NCI-H1694 (cell line): ENCODE data around the gene ZDHHC8.

Experiments
- DNase-seq: peaks from one replicate; lab custom pipeline; 2025; lab: John Stamatoyannopoulos, UW

ZDHHC8 gene, protein sequence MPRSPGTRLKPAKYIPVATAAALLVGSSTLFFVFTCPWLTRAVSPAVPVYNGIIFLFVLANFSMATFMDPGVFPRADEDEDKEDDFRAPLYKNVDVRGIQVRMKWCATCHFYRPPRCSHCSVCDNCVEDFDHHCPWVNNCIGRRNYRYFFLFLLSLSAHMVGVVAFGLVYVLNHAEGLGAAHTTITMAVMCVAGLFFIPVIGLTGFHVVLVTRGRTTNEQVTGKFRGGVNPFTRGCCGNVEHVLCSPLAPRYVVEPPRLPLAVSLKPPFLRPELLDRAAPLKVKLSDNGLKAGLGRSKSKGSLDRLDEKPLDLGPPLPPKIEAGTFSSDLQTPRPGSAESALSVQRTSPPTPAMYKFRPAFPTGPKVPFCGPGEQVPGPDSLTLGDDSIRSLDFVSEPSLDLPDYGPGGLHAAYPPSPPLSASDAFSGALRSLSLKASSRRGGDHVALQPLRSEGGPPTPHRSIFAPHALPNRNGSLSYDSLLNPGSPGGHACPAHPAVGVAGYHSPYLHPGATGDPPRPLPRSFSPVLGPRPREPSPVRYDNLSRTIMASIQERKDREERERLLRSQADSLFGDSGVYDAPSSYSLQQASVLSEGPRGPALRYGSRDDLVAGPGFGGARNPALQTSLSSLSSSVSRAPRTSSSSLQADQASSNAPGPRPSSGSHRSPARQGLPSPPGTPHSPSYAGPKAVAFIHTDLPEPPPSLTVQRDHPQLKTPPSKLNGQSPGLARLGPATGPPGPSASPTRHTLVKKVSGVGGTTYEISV

DNA sequence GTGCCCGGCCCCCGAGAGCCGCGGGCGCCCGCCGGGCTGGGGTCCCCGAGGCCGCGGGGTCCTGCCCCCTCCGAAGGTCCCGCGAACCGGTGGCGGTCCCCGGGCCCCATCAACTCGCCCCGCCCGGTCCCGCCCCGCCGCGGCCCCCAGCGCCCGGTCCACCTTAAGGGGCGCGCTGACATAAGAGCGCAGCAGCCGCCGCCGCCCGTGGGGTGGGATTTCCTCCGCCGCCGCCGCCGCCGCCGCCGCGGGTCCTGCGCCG is at the start of gene ZDHHC8:
TSS of gene ZDHHC8 (plus strand) at position 208 of the 262 bp plus-strand sequence. CDS start 144 bp downstream, outside the sequence.
- no peak for DNase-seq

DNA sequence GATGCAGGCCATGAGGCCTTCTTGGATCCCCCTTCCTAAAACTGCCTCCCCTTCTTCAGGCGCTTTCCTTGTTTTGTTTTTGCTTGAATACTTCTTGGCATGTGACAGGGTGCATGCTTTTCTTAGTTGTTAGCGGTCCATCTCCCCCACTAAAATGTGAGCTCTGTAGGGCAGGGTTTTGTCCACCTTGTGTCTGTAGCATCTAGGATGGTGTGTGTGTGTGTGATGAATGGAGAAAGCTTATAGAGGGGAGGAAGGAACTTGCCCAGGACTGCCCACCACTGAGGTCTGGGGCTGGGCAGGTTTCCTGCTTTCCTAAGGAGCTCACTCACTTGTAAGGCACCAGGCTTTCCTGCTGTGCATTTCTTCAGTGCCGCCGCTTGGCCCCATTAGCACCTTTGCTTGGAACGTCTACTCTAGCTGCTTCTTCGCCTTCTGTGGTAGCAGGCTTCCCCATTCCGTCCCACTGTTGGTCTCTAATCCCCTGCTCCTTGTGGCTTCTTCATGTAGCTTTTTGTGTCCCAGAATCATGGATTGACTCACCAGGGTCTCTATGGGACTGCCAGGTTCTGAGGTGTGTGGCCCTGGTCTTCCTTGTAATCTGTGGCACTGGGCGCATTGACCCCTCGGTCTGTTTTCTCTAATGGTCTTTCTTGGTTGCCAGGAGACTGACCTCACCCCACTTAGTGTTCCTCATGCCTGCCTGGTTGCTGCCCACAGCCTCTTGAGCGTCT is 48.3 kb upstream of the ZDHHC8 start:
- DNase-seq, result no peak

DNA sequence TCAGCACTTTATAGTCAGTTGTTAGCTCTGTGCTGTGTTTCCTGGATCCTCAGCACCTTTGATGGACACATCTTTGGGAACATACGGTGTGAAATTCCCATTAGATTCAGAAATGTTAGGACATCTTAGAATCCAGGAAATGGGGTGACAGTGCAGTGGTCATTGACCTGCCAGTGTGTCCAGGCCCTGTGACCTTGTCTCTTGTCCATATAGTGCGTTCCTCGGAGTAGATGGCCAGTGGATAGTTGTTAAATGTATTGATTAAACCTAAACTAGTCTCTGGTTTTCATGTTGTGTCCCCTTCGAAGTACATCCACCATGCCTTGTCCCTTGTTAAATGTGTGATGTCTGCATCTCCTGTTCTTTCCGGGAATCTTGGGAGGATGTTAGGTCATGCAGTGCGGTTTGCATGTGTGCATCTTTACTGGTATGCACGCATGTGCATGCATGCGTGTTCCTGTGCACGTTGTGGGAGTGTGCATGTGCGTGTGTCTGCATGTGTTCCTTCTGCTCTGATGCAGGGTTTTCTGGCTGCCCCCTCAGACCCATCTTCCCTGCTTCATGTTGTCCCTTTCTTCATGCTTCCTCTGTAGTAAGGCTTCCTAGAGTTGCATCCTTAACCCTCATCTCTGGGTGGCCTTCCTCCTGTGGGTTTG is 47.6 kb upstream of the ZDHHC8 start:
- DNase-seq, result no peak

DNA sequence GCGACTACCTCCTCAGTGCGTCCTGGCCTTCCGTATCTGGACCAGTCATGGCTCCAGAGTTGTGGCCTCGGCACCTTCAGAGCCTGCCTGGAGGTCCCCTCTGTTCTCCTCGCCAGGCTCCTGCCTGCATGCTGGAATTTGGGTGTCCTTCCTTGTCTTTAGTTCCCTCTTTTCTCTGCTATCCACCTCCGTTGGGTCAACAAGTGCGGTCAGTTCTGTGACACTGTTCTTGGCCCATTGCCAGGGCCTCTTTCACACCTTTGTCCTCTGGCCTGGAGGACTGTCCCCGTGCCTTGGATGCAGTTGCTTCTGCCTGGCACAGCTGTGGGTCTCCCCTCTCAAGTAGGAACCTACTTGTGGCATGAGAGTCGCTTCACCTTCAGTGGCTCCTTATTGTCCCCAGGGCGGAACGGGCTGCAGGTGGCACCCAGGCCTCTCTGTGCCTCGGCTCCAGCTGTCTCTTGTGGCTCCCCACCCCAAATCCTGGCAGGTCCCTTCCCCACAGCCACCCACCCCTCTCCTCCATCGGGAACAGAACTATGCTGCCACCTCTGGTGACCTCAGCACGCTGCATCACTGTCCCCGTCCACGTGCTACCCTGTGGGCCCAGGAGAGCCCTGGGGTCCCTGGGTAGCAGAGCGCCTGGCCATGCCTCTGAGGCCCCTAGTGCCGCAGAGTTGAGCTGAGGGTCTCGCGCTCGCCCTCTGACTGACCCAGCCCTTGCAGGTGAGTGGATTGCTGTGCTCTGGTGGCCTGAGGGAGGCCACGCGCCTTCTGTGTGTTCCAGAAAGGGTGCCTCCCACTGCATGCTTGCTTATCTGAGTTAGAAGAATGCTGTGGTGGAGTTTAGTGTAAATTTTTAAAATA is 46.8 kb upstream of the ZDHHC8 start:
- DNase-seq, result peak; percentile 31

DNA sequence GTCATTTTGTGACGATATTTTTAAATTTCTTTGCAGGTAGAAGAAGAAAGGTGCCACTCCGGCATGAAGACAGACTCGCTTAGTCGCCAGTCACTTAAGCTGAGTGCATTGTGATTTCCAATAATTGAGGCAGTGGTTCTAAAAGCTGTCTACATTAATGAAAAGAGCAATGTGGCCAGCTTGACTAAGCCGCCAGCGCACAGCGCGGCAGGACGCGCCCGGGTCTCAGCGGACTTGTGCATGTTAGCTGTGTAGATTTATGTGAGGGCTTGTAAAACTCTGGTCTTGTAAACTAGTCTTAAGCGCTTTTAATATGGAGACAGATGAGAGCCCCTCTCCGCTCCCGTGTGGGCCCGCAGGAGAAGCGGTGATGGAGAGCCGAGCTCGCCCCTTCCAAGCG is 46.0 kb upstream of the ZDHHC8 start:
- no peak for DNase-seq

DNA sequence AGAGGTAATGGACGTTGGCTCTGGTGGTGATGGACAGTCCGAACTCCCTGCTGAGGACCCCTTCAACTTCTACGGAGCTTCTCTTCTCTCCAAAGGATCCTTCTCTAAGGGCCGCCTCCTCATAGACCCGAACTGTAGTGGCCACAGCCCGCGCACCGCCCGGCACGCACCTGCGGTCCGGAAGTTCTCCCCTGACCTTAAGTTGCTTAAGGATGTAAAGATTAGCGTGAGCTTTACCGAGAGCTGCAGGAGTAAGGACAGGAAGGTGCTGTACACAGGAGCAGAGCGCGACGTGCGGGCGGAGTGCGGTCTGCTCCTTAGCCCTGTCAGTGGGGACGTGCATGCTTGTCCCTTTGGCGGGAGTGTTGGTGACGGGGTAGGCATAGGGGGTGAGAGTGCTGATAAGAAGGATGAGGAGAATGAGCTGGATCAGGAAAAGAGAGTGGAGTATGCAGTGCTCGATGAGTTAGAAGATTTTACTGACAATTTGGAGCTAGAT is 45.5 kb upstream of the ZDHHC8 start:
- no peak for DNase-seq

DNA sequence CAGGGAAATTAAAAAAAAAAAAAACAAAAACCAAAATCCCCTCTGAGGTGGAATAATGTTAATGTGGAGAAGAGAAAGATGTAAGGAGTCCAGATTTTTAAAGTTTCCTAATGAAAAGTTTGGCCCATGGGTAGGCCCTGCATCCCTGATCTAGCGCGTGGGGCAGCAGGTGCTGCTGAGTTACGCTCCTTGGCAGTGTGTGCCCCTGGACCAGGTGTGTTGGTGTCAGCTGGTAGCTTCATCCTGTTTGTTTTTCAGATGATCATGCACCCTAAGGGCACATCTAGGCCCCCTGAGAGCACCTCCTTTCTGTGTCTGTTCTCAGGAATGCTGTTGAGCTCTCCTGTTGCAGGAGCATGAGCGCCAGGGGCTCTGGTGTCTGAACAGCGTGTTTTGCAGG is 44.8 kb upstream of the ZDHHC8 start:
- DNase-seq, result no peak

DNA sequence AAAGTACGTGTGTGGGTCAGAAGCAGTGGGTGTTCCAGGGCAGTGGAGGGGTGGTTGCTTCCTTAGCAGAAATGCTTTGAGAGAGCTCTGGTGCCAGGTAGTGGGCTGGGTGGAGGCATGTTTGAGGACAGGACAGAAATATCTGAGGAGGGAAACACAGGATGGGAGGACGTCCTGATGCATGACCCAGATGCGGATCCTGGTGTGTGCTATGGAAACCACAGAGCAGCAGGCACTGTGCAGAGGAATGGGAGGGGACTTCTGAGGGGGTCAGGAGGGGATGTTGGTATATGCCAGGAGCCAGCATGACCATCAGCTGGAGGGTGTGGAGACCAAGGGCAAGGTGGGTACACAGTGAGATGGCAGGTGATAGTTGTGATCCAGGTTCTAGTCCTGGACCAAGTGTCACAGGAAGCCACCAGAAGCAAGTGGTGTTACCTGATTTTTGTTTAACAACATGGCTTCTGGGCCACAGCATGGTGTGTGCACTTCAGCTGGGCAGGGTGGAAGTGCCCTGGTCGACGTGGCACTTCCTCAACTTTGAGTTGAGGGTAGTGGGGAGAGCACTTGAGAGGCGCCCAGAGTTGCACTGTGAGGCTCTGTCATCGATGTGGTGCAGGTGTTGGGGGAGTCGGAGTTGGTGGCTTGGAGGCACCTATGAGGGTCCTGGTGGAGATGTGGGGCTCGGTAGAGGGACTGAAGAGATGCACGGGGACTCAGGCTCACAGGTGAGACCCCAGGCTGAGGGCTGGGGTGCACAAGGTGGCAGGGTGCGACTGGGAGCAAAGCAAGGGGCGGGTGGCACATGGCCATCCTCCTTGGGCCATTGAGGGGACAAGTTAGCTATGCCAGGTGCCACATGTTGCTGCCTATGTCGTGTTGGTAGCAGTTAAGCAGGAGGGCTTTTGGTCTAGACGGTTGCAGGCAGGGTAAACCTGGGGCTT is 44.0 kb upstream of the ZDHHC8 start:
- DNase-seq, result no peak

DNA sequence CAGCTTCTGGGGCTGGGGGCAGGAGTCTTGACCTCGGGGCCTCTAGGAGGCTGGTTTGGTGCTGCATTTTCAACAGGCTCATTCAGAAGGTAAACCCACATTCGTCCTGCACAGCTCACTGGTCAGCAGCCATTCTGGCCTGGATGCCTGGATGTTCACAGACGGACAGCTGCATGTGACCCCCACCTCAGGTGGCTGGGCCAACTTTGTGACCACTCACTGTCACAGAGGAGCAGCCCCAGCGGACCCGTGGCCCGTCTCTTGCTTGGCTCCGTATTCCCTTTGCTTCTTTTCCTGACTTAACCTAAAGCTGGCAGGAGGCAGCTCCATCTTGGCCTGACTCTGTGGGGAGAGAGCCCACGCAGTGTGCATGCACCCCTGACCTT is 43.3 kb upstream of the ZDHHC8 start:
- no peak for DNase-seq

DNA sequence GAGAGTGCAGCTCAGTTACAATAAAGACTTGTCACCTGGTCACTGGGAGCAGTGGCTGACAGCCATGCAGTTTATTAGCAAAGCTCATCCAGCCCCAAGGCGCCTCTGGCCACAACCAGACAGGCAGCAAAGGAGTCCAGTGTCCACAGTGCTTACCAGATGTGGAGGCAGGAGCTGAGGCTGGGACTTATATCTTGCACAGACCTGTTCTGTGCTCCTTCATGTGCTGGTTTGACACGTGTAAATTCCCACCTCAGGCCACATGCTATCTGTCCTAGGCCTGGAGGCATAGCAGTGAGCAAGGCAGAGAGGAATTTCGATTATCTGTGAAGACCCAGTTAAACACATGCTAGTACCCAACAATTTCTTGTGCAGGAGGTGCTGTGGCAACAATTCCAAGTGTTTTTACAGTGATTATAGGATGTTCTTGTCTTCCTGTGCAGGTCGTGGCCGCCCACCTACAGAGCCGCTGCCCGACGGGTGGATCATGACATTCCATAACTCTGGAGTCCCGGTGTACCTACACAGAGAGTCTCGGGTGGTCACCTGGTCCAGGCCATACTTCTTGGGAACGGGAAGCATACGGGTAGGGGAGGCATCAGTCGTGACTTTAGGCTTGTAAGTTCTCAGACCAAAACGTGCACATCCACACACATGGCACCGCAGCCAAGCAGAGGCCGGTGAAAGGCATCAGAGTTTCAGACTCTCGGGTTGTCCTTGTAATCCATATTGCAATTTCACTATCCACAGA is 42.2 kb upstream of the ZDHHC8 start:
- DNase-seq, result no peak

DNA sequence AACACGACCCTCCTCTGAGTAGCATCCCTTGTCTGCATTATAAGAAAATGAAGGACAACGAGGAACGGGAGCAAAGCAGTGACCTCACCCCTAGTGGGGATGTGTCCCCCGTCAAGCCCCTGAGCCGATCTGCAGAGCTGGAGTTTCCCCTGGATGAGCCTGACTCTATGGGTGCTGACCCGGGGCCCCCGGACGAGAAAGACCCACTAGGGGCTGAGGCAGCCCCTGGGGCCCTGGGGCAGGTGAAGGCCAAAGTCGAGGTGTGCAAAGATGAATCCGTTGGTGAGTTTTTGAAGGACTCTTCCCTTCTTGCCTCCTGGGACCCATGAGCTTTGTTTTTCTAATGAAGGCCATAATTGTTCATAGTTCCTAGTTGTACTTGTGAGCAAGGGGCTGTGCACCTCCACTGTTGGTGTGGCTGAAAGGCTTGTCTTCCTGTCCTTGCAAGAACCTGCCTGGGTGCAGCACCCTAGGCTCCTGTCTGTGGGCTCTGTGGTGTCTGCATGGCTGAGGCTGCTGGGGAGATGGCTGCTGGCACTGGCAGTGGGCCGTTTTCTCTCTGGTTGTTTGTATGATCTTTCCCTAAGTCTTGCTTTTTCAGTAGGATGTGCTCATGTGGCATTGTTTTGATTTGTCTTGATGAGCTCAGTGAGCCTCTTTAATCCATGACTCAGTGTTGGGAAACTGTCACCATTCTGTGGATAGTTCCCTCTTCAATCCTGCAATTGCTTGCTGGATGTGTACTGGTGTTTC is 41.5 kb upstream of the ZDHHC8 start:
- DNase-seq, result no peak

DNA sequence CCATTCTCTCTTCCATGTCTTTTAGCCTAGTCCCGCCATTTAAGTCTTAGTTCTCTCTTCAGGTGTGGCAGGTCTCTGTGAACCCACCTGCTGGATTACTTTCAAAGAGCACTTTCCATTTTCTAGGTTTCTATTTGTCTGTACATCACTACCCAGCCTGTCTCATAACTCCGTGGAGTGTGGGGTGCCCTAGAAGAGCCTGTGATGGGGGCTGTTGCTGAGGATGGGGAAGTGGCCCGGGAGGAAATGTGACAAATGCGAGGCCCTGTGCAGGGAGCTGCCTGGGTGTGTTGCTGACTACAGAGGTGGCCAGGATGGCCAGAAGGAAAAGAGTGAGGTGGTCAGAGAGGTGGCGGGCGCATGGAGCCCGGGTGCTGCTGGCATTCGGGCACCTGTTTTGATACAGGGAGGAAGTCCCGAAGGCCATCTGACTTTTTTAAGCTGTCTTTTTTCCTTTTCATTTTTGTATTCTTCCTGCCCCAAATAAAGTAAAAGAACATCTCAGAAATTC is 40.8 kb upstream of the ZDHHC8 start:
- no peak for DNase-seq

DNA sequence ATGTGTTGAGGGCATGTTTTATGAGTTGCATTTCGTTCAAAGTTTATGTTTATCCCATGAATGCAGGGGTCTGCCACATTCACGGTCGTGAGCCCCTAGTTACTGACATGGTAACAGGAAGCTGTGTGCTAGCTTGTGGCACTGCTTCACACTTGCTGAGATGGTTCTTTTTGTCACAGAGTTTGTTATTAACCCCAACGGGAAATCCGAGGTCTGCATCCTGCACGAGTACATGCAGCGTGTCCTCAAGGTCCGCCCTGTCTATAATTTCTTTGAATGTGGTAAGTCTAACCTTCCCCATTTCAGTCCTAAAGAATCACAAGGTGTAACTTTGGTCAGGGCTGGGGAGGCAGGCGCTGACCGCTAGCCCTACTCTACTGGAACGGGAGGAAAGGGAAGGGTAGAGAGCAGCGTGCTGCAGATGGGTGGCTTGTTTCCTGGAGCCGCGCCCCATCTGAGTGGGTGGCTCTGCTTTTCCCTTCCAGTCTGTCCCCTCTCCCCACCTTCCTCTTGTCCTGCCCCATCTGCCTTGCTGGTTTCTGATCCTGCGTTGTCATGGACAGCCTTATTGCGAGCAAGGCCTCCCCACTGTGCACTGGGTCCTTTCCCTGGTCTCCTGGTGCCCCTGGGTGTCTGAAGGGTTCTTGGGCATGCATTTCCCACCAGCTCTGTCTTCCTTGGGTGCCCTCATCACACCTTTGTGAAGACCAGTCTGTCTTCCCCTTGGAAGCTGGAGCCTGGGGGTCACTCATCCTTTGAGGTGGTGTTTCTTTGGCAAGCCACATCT is 39.7 kb upstream of the ZDHHC8 start:
- DNase-seq, result no peak

DNA sequence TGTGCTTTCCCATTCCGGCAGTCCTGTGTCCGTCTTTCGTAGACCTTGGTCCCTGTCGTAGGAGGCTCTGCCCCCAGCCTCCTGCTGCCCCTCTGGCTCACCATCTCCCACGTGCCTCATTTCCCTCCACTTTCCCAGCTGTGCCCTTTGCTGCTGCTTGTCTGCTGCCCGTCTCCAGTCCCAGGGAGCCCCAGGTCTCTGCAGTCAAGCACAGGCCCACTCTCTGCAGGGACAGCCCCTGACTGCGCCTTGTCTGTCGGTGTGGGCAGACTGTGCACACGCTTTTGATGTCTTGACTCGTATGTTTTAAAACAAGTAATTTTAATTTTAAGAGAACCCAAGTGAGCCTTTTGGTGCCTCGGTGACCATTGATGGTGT is 39.1 kb upstream of the ZDHHC8 start:
- no peak for DNase-seq

DNA sequence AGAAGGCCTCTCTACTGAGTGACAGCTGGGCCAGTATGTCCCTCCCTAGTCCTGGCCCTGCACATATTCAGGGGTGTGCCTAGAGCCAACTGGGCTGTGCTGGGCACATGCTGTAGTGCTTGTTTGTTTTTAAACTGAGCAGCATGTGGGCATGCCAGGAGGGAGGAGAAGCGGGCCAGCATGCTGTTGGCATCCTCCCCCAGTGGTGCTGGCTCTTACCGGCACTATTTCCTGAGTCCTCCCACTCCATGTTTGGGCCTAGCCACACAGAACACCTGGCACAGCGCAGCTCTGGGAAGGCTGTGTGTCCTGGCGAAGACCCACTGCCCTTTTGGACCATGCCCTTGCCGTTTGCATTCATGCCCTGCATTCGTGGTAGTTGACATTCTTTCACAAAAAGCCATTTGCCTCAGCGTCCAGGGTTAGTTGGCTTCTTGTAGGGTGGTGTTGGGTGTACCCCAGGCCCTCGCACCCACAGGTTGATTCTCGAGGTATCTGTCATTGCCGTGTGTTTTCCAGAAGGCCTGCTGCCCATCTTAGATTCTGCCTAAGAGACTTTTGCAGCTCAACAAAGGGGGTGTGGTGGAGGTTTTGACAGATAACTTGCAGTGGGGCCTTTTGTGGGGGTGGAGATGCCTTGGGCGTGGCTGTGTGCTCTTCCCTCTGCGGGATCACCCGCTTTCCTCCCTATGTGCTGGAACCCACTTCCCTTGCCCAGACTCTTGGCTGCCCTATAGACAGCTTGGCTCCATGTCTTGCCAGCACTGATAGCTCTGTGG is 38.0 kb upstream of the ZDHHC8 start:
- DNase-seq, result no peak

DNA sequence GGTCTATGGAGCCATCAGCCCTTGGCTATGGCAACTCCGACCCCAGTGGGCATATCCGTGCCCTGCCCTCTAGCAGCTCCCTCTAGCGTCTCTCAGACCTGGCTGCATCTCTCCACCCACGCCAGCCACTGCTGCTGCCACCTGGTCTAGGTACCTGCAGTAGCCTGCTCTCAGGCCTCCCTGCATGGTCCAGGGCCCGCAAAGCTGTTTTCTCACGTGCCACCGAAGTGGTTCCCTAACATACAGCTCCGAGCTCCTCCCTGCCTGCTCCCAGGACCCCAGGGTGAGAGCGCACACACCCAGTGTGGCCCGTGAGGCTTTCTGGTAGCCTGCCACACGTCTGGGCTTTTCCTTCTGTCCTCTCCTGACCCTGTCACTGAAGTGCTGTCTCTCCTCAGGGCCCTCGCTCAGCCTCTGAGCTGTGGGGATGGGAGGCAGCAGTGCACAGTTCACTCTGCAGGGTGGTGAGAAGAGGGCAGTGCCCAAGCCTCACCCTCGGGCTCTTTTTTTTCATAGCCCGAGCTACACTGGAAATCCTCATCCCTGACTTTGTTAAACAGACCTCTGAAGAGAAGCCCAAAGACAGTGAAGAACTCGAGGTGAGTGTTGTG is 37.3 kb upstream of the ZDHHC8 start:
- no peak for DNase-seq
